K562 (cell line): ENCODE results near the gene CCNK. TPM values are rescaled to one million over a fixed set of nuclear protein-coding genes. Genes with fewer than 3 reads are reported as not detected.

Experiments
- ATAC-seq: fragments of 200-7000 bp; cut with Tn5 transposase; 3 replicates; pipeline ENCODE4 v1.9.1; 2020; ENCODE audit warnings: moderate library complexity
- BruUV-seq: library from RNA; stranded (reverse); fragments of 400-500 nt; replicated peaks from 2 replicates; lab custom pipeline; 2021; lab: Mats Ljungman, UMichigan
- CTCF ChIA-PET: fragments of 300-600 bp; formaldehyde crosslinking; extraction: SDS; loops from one replicate; lab custom pipeline; 2021; ENCODE audit warnings: low intra/inter-chr PET ratio; lab: Yijun Ruan, JAX
- POLR2A ChIA-PET: fragments of 300-600, 350-650 bp; sonication (Branson Sonifier 250); formaldehyde crosslinking; extraction: SDS; loops from one replicate; lab custom pipeline; 2021; ENCODE audit warnings: antibody characterized with exemption, inconsistent platforms; lab: Yijun Ruan, JAX
- DNase-seq, 4 experiments: peaks; one replicate each; pipeline versions ENCODE4 v3.0.0 to v3.0.0-alpha.2; 2011 to 2018; ENCODE audit warnings: low spot score in 3 of 4, mixed read lengths in 3 of 4; ENCODE audit errors: extremely low read depth in 1 of 4
- FAIRE-seq: peaks from 2 replicates; lab custom pipeline; 2011; peaks lifted over from hg19 to GRCh38; lab: Jason Lieb, UNC
- H2AFZ ChIP-seq: 2 replicates; pipeline ENCODE4 v1.6.0; 2011; ENCODE audit warnings: low read depth, low read length, control low read depth, inconsistent platforms
- H3K27ac ChIP-seq: fragments of 200-600 bp; 3 replicates; pipeline ENCODE4 v1.8.0; 2011; ENCODE audit warnings: low read depth, mild to moderate bottlenecking, control low read depth, inconsistent platforms, low read length, moderate library complexity, mixed read lengths; ENCODE audit errors: extremely low read depth
- H3K27me3 ChIP-seq, 2 experiments: fragments of 300-600 bp in 1 of 2; 2 replicates in 1 of 2; 3 replicates in 1 of 2; pipeline versions ENCODE4 v1.6.0 to v1.8.0; 2011; ENCODE audit warnings: inconsistent platforms in 2 of 2, low read length in 2 of 2, mild to moderate bottlenecking in 1 of 2, mixed read lengths in 1 of 2, moderate library complexity in 1 of 2; ENCODE audit not compliant: control insufficient read depth in 2 of 2, insufficient read depth in 2 of 2
- H3K36me3 ChIP-seq: fragments of 300-600 bp; 3 replicates; pipeline ENCODE4 v1.8.0; 2011; ENCODE audit warnings: mild to moderate bottlenecking, low read length, inconsistent platforms; ENCODE audit not compliant: control insufficient read depth, insufficient read depth
- H3K4me1 ChIP-seq, 2 experiments: fragments of 200-600 bp in 1 of 2; replicated peaks in 1 of 2; 2 replicates in 1 of 2; 3 replicates in 1 of 2; pipeline versions ENCODE4 v1.5.1 to v1.8.0; 2011; ENCODE audit warnings: inconsistent platforms in 2 of 2, low read length in 2 of 2, mild to moderate bottlenecking in 1 of 2, mixed read lengths in 1 of 2, moderate library complexity in 1 of 2; ENCODE audit not compliant: control insufficient read depth in 2 of 2, insufficient read depth in 2 of 2
- H3K4me2 ChIP-seq: 2 replicates; pipeline ENCODE4 v1.6.1; 2011; ENCODE audit warnings: low read length, control low read depth, inconsistent platforms, mixed read lengths; ENCODE audit not compliant: insufficient read depth
- H3K4me3 ChIP-seq: fragments of 200-600 bp; sonication (generic), shearing (Covaris generic); 2 replicates; pipeline ENCODE4 v1.5.1; 2016; ENCODE audit warnings: control low read depth, inconsistent platforms
- H3K79me2 ChIP-seq: fragments of 200-600 bp; 3 replicates; pipeline ENCODE4 v1.8.0; 2011; ENCODE audit warnings: low read length, inconsistent platforms; ENCODE audit not compliant: control insufficient read depth, insufficient read depth
- H3K9ac ChIP-seq, 2 experiments: 2 replicates each; pipeline versions ENCODE4 v1.6.0 to v1.6.1; 2011; ENCODE audit warnings: low read depth in 2 of 2, low read length in 2 of 2, control low read depth in 1 of 2, inconsistent platforms in 1 of 2, mild to moderate bottlenecking in 1 of 2, mixed read lengths in 1 of 2; ENCODE audit not compliant: insufficient read depth in 1 of 2
- H3K9me1 ChIP-seq: one replicate; pipeline ENCODE4 v1.6.0; 2011; ENCODE audit warnings: inconsistent platforms, mild to moderate bottlenecking, low read length, moderate library complexity; ENCODE audit not compliant: control insufficient read depth, insufficient read depth
- H3K9me3 ChIP-seq: replicated peaks from 2 replicates; pipeline ENCODE4 v1.5.1; 2011; ENCODE audit warnings: low read depth, low read length, inconsistent platforms; ENCODE audit not compliant: control insufficient read depth, insufficient read depth
- H4K20me1 ChIP-seq: replicated peaks from 2 replicates; pipeline ENCODE4 v1.6.1; 2011; ENCODE audit warnings: low read length, inconsistent platforms, mixed read lengths; ENCODE audit not compliant: control insufficient read depth, insufficient read depth
- BCOR ChIP-seq: fragments of 450-650 bp; IDR thresholded peaks from 2 replicates; pipeline ENCODE4 v1.6.1; 2016
- EP400 ChIP-seq: fragments of 450-650 bp; IDR thresholded peaks from 2 replicates; pipeline ENCODE4 v1.6.1; 2017; ENCODE audit warnings: antibody characterized with exemption, mild to moderate bottlenecking, moderate library complexity
- RBM25 ChIP-seq: fragments of 200-400 bp; formaldehyde crosslinking; IDR thresholded peaks from 2 replicates; pipeline ENCODE4 v1.6.1; 2018; ENCODE audit warnings: low read length, low read depth, moderate library complexity; ENCODE audit not compliant: severe bottlenecking
- ZFP36 ChIP-seq: fragments of 150-350 bp; IDR thresholded peaks from 2 replicates; pipeline ENCODE4 v1.6.1; 2018; ENCODE audit warnings: low read length, low read depth; ENCODE audit not compliant: partially characterized antibody
- WGBS: fragments of 100-300 bp; shearing (Covaris generic); methylation state at CpG from one replicate; pipeline ENCODE4 v1.1.6; 2016; ENCODE audit warnings: low coverage, mixed read lengths; ENCODE audit not compliant: insufficient coverage; ENCODE audit errors: missing lambda C conversion rate; 5-methylcytosine and 5-hydroxymethylcytosine counted together
- in situ Hi-C: fragments of 300-500 bp; cut with MboI; formaldehyde crosslinking; loops from 4 replicates; pipeline ENCODE4 v1.15.0; 2018; ENCODE audit warnings: inconsistent platforms, mixed read lengths
- intact Hi-C: fragments of 100-400 bp; cut with micrococcal nuclease; formaldehyde crosslinking; loops from 2 replicates; pipeline ENCODE4 v1.14.2; 2022
- polyA plus RNA-seq, 8 experiments: library from polyadenylated mRNA; depleted of rRNA in 4 of 8; stranded (reverse) in 5 of 8; unstranded in 3 of 8; fragments of >200 nt; fragmentation: Nextera tagmentation in 2 of 8; fragmentation: Illumina TruSeq in 1 of 8; extraction: Ambion mirVana in 2 of 8; extraction: Trizol in 1 of 8; gene quantifications; 2 replicates each; pipeline versions ENCODE4 v1.2.1 to v1.2.3, GENCODE V29; 2011 to 2014; ENCODE audit warnings: inconsistent platforms in 1 of 8, missing spikeins in 1 of 8
- total RNA-seq, 7 experiments: library from RNA; depleted of rRNA in 6 of 7; stranded (reverse); fragments of >200 nt in 6 of 7; fragmentation: Illumina TruSeq in 2 of 7; extraction: Trizol in 2 of 7; gene quantifications; 2 replicates each; pipeline versions ENCODE4 v1.2.1 to v1.2.3, GENCODE V29; 2011 to 2021; ENCODE audit warnings: low replicate concordance in 1 of 7

The CCNK gene
- total and polyA plus RNA-seq, 9 of the 15 experiments (the other 6 are each of a cell fraction or from before 2014, with no cell fraction given) = 5.8 to 84.2 (median 16.4) TPM

GRCh38 chr14:99554757-99555531, 73.7 kb downstream of the CCNK start:
- intact Hi-C loops = no loop called here
- TF ChIP-seq RBM25 (peak; percentile 18), BCOR (0 out of 2 replicates have a peak, but pooled peaks have one; percentile 31), EP400 (no peak), ZFP36 (peak; percentile 51)
- TF ChIP-seq, all 486 proteins: peak for 3
- H3K79me2 ChIP-seq = no peaks in the 10 kb centered on the region; the same call in 2 of the 3 replicates
- H3K9ac ChIP-seq = no peak overlapping the region
- no peak overlapping the region for H3K4me2 ChIP-seq
- no peaks in the 10 kb centered on the region for H3K9me3 ChIP-seq
- peaks cover 26% of the 10 kb centered on the region for H4K20me1 ChIP-seq
- WGBS = 52% methylated on average over 7 of the region's 9 CpGs
- ChIA-PET CTCF (no interaction called here), POLR2A (interaction anchor here (1.0 kb wide), 1 partner anchor 17 kb away, joined by 4 read pairs; no protein-coding TSS in a partner anchor)
- H3K27ac ChIP-seq = no peak overlapping the region
- DNase-seq (no peak), ATAC-seq (no peak), FAIRE-seq (no peak)
- H3K4me3 ChIP-seq = no peak overlapping the region
- no peaks in the 10 kb centered on the region for H3K9me1 ChIP-seq
- H3K4me1 ChIP-seq = peaks cover 0 to 12% of the 10 kb centered on the region in 2 experiments; a peak in 2 of 5 replicates
- no peaks in the 10 kb centered on the region for H3K36me3 ChIP-seq
- in situ Hi-C loops = no loop called here
- BruUV-seq = no TSS peak
- H2AFZ ChIP-seq = no peak overlapping the region
- H3K27me3 ChIP-seq = no peaks in the 10 kb centered on the region
